GM08714 (cell line): ENCODE results near the gene PHLDA2.
A peak's percentile ranks its signal among the peaks of the same experiment; 100 is the strongest.

Source experiments
- H3K4me3 ChIP-seq: fragments of 200-500 bp; sonication (Bioruptor generic); 2 replicates; pipeline ENCODE4 v1.5.1; 2014; ENCODE audit warnings: mild to moderate bottlenecking, low read length, inconsistent platforms
- ZNF274 ChIP-seq: IDR thresholded peaks from 2 replicates; pipeline ENCODE4 v1.6.1; 2012; ENCODE audit warnings: mild to moderate bottlenecking, low read depth, low read length

Gene PHLDA2

GRCh38 chr11:2904153-2905052 lies 24.8 kb downstream of the PHLDA2 start:
- no peak overlapping the region for H3K4me3 ChIP-seq
- no peak for TF ChIP-seq ZNF274

GRCh38 chr11:2903672-2904011 lies 25.6 kb downstream of the PHLDA2 start:
- no peak overlapping the region for H3K4me3 ChIP-seq
- TF ChIP-seq ZNF274, result no peak

- H3K4me3 ChIP-seq, result peak overlapping the region; percentile 81
- no peak for TF ChIP-seq ZNF274
Measured at GRCh38 chr11:2902784-2903671, 26.2 kb downstream of the PHLDA2 start.

- TF ChIP-seq ZNF274, result no peak
- peak overlapping the region; percentile 81 for H3K4me3 ChIP-seq
Measured at GRCh38 chr11:2901854-2902783, 27.1 kb downstream of the PHLDA2 start.

GRCh38 chr11:2901196-2901796 lies 27.9 kb downstream of the PHLDA2 start:
- H3K4me3 ChIP-seq, result no peak overlapping the region; the same call in 1 of the 2 replicates
- no peak for TF ChIP-seq ZNF274

- H3K4me3 ChIP-seq, result no peak overlapping the region
- TF ChIP-seq ZNF274, result no peak
Measured at GRCh38 chr11:2899080-2899783, 30.0 kb downstream of the PHLDA2 start.

GRCh38 chr11:2898366-2899079 lies 30.7 kb downstream of the PHLDA2 start:
- H3K4me3 ChIP-seq, result no peak overlapping the region
- TF ChIP-seq ZNF274, result no peak

- H3K4me3 ChIP-seq, result no peak overlapping the region
- no peak for TF ChIP-seq ZNF274
Measured at GRCh38 chr11:2897048-2897447, 32.2 kb downstream of the PHLDA2 start.

- H3K4me3 ChIP-seq, result no peak overlapping the region
- no peak for TF ChIP-seq ZNF274
Measured at GRCh38 chr11:2896047-2896446, 33.2 kb downstream of the PHLDA2 start.

GRCh38 chr11:2893935-2894334 lies 35.3 kb downstream of the PHLDA2 start:
- TF ChIP-seq ZNF274, result no peak

GRCh38 chr11:2892967-2893528 lies 36.2 kb downstream of the PHLDA2 start:
- no peak overlapping the region; the same call in 1 of the 2 replicates for H3K4me3 ChIP-seq
- no peak for TF ChIP-seq ZNF274

More at GRCh38 chr11:2893935-2894334, 35.3 kb downstream of the PHLDA2 start:
- H3K4me3 ChIP-seq, result no peak overlapping the region
